SK-N-MC (cell line): ENCODE results near the gene UGT1A4.

ENCODE experiments used
- EZH2 ChIP-seq: fragments of 200-600 bp; sonication (generic); IDR thresholded peaks from one replicate; pipeline ENCODE4 v1.6.1; 2017; ENCODE audit warnings: antibody characterized with exemption
- FOXP2 ChIP-seq: optimal IDR thresholded peaks from 2 replicates; pipeline ENCODE3; 2011; ENCODE audit warnings: mild to moderate bottlenecking, moderate library complexity; ENCODE audit not compliant: insufficient read depth; ENCODE audit errors: extremely low read length, control extremely low read depth
- POLR2AphosphoS5 ChIP-seq: IDR thresholded peaks from 2 replicates; pipeline ENCODE4 v1.6.1; 2012; ENCODE audit warnings: mild to moderate bottlenecking, low read depth, low read length, borderline replicate concordance

- no peak for TF ChIP-seq EZH2
- no peak for TF ChIP-seq POLR2AphosphoS5
- TF ChIP-seq FOXP2: no peak
Measured at GRCh38 chr2:233772153-233772552, 53.6 kb downstream of the UGT1A4 start.
